Parathyroid adenoma (tissue), 2 donors: Measurements from ENCODE around the gene INPP5B.

Source experiments
- H2AFZ ChIP-seq: fragments of 300-600 bp; sonication (generic); one replicate; pipeline ENCODE4 v1.7.0; 2017; ENCODE audit warnings: antibody characterized with exemption, mild to moderate bottlenecking
- H3K27ac ChIP-seq: fragments of 300-600 bp; sonication (generic); one replicate; pipeline ENCODE4 v1.7.0; 2017
- H3K27me3 ChIP-seq: fragments of 300-600 bp; sonication (generic); one replicate; pipeline ENCODE4 v1.7.0; 2017; ENCODE audit warnings: low read length; ENCODE audit not compliant: control insufficient read depth, insufficient read depth
- H3K36me3 ChIP-seq: fragments of 300-600 bp; sonication (generic); one replicate; pipeline ENCODE4 v1.7.0; 2017; ENCODE audit warnings: low read length; ENCODE audit not compliant: control insufficient read depth, insufficient read depth
- H3K4me1 ChIP-seq: fragments of 300-600 bp; sonication (generic); one replicate; pipeline ENCODE4 v1.7.0; 2017; ENCODE audit warnings: control low read depth
- H3K4me2 ChIP-seq: fragments of 300-600 bp; sonication (generic); one replicate; pipeline ENCODE4 v1.7.0; 2017; ENCODE audit warnings: low read length
- H3K4me3 ChIP-seq: fragments of 300-600 bp; sonication (generic); one replicate; pipeline ENCODE4 v1.7.0; 2017; ENCODE audit warnings: low read depth, low read length
- H3K79me2 ChIP-seq: fragments of 300-600 bp; sonication (generic); one replicate; pipeline ENCODE4 v1.7.0; 2017; ENCODE audit warnings: control low read depth
- H3K9ac ChIP-seq: fragments of 300-600 bp; sonication (generic); one replicate; pipeline ENCODE4 v1.7.0; 2017; ENCODE audit warnings: mild to moderate bottlenecking
- H3K9me3 ChIP-seq: fragments of 300-600 bp; sonication (generic); one replicate; pipeline ENCODE4 v1.7.0; 2017; ENCODE audit warnings: low read length; ENCODE audit not compliant: control insufficient read depth
- CTCF ChIP-seq: fragments of 300-600 bp; sonication (generic); IDR thresholded peaks from one replicate; pipeline ENCODE4 v1.7.0; 2017; ENCODE audit warnings: antibody characterized with exemption, mild to moderate bottlenecking
- donor health status: primary hyperparathyroidism.

The INPP5B gene

GRCh38 chr1:37952738-37953137 lies 5.9 kb upstream of the INPP5B start:
- Histone ChIP-seq H3K27ac (no peak overlapping the region), H3K9ac (no peak overlapping the region), H3K4me3 (no peak overlapping the region), H2AFZ (no peak overlapping the region), H3K27me3 (no peaks in the 10 kb centered on the region), H3K4me1 (no peaks in the 10 kb centered on the region), H3K4me2 (no peak overlapping the region), H3K79me2 (no peaks in the 10 kb centered on the region), H3K9me3 (no peaks in the 10 kb centered on the region), H3K36me3 (no peaks in the 10 kb centered on the region)
- TF ChIP-seq CTCF = no peak

- no peaks in the 10 kb centered on the region for H3K4me1 ChIP-seq
- no peaks in the 10 kb centered on the region for H3K9me3 ChIP-seq
- no peak overlapping the region for H3K27ac ChIP-seq
- H3K27me3 ChIP-seq = no peaks in the 10 kb centered on the region
- no peak for TF ChIP-seq CTCF
- no peaks in the 10 kb centered on the region for H3K36me3 ChIP-seq
- no peak overlapping the region for H3K9ac ChIP-seq
- H3K4me2 ChIP-seq = no peak overlapping the region
- no peak overlapping the region for H2AFZ ChIP-seq
- H3K79me2 ChIP-seq = no peaks in the 10 kb centered on the region
- H3K4me3 ChIP-seq = no peak overlapping the region
Measured at GRCh38 chr1:37951783-37952624, 5.2 kb upstream of the INPP5B start.

- no peaks in the 10 kb centered on the region for H3K36me3 ChIP-seq
- no peak overlapping the region for H3K4me3 ChIP-seq
- H3K4me1 ChIP-seq = no peaks in the 10 kb centered on the region
- no peaks in the 10 kb centered on the region for H3K27me3 ChIP-seq
- H3K9me3 ChIP-seq = no peaks in the 10 kb centered on the region
- no peak overlapping the region for H2AFZ ChIP-seq
- H3K9ac ChIP-seq = no peak overlapping the region
- no peaks in the 10 kb centered on the region for H3K79me2 ChIP-seq
- no peak overlapping the region for H3K4me2 ChIP-seq
- TF ChIP-seq CTCF = no peak
- no peak overlapping the region for H3K27ac ChIP-seq
Measured at GRCh38 chr1:37951041-37951782, 4.4 kb upstream of the INPP5B start.

- no peak overlapping the region for H2AFZ ChIP-seq
Measured at GRCh38 chr1:37949524-37950152, 2.8 kb upstream of the INPP5B start.

More at GRCh38 chr1:37949524-37950152, 2.8 kb upstream of the INPP5B start:
- no peak overlapping the region for H3K4me2 ChIP-seq
- TF ChIP-seq CTCF = no peak
- no peak overlapping the region for H3K27ac ChIP-seq
- H3K79me2 ChIP-seq = no peaks in the 10 kb centered on the region
- peaks cover 4% of the 10 kb centered on the region for H3K4me1 ChIP-seq
- no peak overlapping the region for H3K9ac ChIP-seq
- H3K4me3 ChIP-seq = no peak overlapping the region
- no peaks in the 10 kb centered on the region for H3K27me3 ChIP-seq
- no peaks in the 10 kb centered on the region for H3K9me3 ChIP-seq
- H3K36me3 ChIP-seq = no peaks in the 10 kb centered on the region
